C4-2B (cell line): ENCODE results near the gene TENM4.

ENCODE experiments used
- ZFX ChIP-seq: fragments of 450-650 bp; IDR thresholded peaks from 2 replicates; pipeline ENCODE4 v1.6.1; 2017
- TF ChIP-seq, protein P1 (sequence below): fragments of 450-650 bp; conservative IDR thresholded peaks from 2 replicates; pipeline ENCODE4 v1.5.1; 2017; ENCODE audit warnings: mild to moderate bottlenecking

DNA sequence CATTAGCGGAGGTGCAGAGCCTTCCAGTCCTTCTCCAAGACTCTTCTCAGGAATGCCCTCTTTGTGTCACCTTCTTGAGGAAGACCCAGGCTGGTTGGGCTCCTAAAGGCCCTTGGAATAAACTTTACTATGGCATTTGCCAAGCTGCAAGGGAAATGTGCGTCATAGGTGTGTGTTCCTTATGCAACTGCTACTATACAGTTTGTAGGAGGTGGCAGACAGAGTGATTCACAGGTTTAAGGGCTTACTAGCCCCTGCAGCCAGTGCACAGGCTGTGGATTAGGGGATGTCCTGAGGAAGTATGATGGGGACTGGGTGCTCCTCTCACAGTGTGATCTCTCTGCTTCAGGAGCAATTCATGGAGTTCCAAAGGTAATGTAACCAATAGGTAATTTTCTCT lies 74.6 kb downstream of the TENM4 start:
- TF ChIP-seq, protein P1, sequence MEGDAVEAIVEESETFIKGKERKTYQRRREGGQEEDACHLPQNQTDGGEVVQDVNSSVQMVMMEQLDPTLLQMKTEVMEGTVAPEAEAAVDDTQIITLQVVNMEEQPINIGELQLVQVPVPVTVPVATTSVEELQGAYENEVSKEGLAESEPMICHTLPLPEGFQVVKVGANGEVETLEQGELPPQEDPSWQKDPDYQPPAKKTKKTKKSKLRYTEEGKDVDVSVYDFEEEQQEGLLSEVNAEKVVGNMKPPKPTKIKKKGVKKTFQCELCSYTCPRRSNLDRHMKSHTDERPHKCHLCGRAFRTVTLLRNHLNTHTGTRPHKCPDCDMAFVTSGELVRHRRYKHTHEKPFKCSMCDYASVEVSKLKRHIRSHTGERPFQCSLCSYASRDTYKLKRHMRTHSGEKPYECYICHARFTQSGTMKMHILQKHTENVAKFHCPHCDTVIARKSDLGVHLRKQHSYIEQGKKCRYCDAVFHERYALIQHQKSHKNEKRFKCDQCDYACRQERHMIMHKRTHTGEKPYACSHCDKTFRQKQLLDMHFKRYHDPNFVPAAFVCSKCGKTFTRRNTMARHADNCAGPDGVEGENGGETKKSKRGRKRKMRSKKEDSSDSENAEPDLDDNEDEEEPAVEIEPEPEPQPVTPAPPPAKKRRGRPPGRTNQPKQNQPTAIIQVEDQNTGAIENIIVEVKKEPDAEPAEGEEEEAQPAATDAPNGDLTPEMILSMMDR, result no peak
- no peak for TF ChIP-seq ZFX
